Inferior parietal cortex (tissue), 1 donor: ENCODE results near the gene METTL24.
"Not testable (repeated sequence)": the region's sequence is repeated elsewhere in the genome, so short reads cannot be mapped to it uniquely, and the experiment has no call there.

Experiments
- DNase-seq: peaks from one replicate; pipeline ENCODE4 v3.0.0-alpha.2; 2016; ENCODE audit errors: extremely low spot score

METTL24 gene

DNA sequence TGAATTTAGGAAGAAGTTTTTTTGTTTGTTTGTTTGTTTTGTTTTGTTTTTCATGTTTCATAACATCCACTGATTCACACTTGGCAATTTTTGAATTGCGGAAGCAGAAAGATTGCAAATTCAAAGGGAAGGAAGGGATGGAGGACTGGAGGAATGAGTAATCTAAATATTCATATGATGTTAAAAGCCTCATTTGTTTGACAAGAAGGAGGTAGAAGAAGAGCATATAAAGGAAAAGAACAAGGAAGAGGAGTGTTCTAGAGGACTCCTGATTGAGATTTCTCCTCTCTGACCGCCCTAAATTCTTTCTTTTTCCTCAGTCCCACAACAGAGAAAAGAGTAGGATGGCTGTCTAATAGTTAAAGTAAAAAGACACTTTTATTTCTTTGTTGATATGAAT lies 88.5 kb downstream of the METTL24 start:
- DNase-seq, result no peak

DNA sequence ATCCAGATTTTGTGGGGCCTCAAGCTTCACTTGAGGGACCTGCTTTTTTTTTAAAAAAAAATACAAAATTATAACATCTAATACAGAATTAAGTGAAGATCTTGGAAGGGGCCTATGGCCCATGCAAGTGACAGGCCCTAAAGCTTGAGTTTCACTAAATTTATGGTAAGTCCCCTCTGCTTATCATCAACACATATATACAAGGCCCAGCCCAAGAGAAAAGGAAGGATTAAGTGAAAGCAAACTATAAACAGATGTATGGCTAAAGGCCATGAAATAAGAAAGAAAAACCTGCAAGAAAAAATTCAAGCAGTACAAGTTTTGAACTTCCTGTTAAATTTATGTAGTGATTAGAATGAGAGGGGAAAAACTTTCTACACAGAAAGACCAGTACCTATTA lies 91.2 kb downstream of the METTL24 start:
- no peak for DNase-seq

DNA sequence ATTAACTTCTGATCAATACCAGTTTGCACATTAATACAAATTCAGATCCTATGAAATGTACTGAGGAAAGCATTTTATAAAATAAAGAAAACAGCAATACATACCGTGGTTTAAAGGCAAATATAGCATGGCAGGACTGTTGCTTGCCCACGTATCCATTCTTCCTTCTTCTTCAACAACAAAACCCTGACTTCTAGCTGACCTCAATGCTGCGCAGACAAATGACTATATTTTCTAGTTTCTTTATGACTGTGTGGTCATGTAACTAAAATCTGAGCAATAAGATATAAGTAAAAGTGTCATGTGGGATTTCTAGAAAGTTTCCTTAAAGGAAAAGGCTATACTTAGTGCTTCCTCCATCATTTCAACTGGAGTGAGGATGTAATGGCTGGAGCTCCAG lies 92.9 kb downstream of the METTL24 start:
- DNase-seq, result no peak

GRCh38 chr6:110256366-110256765 lies 101.8 kb downstream of the METTL24 start:
- no peak for DNase-seq

GRCh38 chr6:110255211-110255750 lies 102.9 kb downstream of the METTL24 start:
- no peak for DNase-seq

GRCh38 chr6:110250838-110251237 lies 107.3 kb downstream of the METTL24 start:
- DNase-seq, result no peak

DNA sequence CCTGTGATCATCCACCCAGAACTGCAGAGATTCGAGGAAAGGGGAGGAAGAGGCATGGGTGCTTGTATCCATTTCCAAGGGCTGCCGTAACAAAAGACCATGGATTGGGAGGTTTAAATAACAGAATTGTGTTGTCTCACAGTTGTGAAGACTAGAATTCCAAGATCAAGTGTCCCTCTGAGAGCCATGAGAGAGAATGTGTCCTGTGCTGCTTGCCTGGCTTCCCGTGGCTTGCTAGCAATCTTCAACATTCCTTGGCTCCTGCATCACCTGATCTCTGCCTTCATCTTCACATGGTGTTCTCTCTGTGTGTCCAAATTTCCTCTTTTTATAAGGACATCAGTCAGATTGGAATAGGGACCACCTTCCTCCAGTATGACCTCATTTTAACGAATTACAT lies 108.1 kb downstream of the METTL24 start:
- DNase-seq, result no peak

- no peak for DNase-seq
Observed at GRCh38 chr6:110246900-110247546, 111.1 kb downstream of the METTL24 start.

DNA sequence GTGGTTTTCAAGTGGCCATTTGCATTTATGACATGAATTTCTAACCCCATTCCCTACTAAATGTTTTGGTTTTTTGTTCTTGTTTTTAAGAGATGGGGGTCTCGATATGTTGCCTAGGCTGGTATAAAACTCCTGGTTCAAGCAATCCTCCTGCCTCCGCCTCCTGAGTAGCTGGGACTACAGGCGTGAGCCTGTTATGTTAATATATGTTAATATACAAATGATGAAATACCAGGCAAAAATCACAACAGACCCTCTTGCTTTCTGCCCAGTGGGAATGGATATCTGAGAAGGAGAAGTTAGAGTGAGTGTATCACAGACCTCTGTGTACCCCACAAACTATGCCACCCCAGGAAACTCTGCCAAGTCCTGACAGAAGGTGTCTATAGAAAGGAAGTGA lies 111.8 kb downstream of the METTL24 start:
- no peak for DNase-seq

GRCh38 chr6:110244621-110245020 lies 113.5 kb downstream of the METTL24 start:
- DNase-seq, result not testable (repeated sequence)

GRCh38 chr6:110239526-110240274 lies 118.4 kb downstream of the METTL24 start:
- DNase-seq, result no peak

DNA sequence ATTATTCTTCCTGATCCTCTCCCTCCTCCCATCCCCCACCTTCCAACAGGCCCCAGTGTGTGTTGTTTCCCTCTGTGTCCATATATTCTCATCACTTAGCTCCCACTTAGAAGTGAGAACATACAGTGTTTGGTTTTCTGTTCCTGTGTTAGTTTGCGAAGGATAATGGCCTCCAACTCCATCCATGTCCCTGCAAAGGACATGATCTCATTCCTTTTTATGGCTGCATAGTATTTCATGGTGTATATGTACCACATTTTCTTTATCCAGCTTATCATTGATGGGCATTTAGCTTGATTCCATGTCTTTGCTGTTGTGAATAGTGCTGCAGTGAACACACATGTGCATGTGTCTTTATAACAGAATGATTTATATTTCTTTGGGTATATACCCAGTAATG lies 122.1 kb downstream of the METTL24 start:
- DNase-seq, result not testable (repeated sequence)

DNA sequence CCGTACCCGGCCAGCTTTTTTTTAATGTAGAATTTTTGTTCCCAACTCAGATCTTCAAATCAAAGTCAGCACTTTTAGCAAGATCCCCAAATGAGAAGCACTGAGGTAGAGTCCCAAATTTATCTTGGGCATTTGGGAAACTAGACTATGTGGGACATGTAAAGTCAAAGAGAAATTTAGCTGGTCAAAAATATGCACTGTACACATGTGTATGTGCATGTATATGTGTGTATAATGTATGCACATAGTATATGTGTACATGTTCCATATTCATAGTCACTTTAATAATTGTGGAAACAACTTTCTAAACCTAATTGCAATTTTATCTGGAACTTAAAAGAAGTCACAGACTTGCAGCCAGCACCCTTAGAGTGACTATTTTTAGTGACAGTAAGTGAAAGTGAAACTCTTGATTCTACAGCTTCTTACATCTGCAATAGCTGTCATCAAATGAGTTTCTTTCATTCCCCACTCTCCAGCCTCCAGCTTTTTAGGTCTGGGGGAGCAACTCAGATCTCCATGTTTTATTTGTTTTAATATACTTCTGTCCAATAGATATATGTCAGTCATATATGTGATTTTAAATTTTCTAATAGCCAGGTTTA lies 124.3 kb downstream of the METTL24 start:
- no peak for DNase-seq

DNA sequence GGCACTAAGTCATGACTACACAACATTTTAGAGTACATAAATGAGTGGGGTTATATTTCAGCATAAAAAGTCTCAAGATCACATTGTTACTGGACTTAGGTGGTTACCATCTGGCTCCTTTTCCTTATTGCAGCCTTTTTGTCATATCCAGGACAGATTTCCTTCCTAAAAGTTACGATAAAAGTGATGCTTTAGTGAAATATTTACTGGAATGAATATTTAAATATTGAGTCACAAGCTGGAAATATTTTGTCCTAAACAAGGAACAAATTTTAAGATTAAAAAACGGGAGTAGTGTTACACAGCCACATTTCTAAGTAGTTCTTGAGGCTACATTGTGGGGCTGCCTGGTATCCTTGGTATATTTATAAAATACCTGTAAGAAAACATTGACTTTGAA lies 125.7 kb downstream of the METTL24 start:
- no peak for DNase-seq

GRCh38 chr6:110226261-110226660 lies 131.9 kb downstream of the METTL24 start:
- DNase-seq, result no peak

- no peak for DNase-seq
Observed at GRCh38 chr6:110221738-110222137, 136.4 kb downstream of the METTL24 start.

- no peak for DNase-seq
Observed at GRCh38 chr6:110217266-110217665, 140.9 kb downstream of the METTL24 start.

DNA sequence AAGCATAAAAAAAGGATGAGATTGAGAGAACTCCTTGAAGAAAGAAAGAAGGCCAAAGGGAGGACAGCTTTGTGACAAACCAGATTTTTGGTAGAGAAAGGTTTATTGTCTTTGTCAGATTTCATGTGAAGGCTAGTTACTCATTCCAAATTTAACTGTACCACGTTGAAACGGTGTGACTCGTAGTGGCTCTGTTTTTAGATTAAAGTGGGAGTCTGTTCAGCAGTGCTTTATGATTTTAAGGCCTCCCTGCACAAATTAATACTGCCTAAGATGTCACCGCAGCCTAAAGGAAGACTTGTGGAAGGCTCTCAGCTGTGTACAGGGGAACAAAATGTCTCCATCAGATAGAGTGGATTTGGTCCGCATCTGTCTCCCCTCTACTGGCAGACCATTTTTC lies 142.0 kb downstream of the METTL24 start:
- DNase-seq, result peak; percentile 55

- no peak for DNase-seq
Observed at GRCh38 chr6:110214338-110214737, 143.8 kb downstream of the METTL24 start.

DNA sequence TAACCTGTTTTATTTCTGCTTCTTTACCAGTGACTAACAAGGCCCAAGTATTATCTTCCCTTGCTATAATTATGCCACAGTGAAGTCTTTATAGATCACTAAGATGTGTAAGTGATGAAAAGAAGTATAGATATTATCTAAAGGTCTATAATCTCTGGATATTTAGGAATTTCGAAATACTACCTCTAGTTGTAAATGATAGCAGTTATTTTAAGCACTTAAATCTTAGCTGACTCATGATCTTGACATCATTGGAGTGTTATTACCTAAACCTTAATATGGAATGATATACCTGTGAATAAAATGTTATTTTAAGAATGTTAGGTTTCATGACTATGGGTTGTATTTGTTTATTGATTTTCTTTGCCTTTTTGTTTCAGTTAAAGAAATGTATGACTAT lies 146.4 kb downstream of the METTL24 start:
- DNase-seq, result no peak

GRCh38 chr6:110207652-110208051 lies 150.5 kb downstream of the METTL24 start:
- DNase-seq, result no peak

GRCh38 chr6:110201151-110201884 lies 156.8 kb downstream of the METTL24 start:
- no peak for DNase-seq
